Neuronal stem cell (in vitro differentiated cells): ENCODE measurements around the gene RNF121. TPM values are rescaled to one million over a fixed set of nuclear protein-coding genes. Genes with fewer than 3 reads are reported as not detected.
A peak's percentile ranks its signal among the peaks of the same experiment; 100 is the strongest.
"Not testable (repeated sequence)": the region's sequence is repeated elsewhere in the genome, so short reads cannot be mapped to it uniquely, and the experiment has no call there.

Experiments used
- DNase-seq: peaks from one replicate; pipeline ENCODE4 v3.0.0-alpha.2; 2013; ENCODE audit warnings: low spot score
- H2AFZ ChIP-seq: one replicate; pipeline ENCODE4 v1.6.1; 2013; ENCODE audit warnings: mild to moderate bottlenecking, low read length, inconsistent platforms
- H2AK5ac ChIP-seq: 2 replicates; pipeline ENCODE4 v1.6.1; 2013; ENCODE audit warnings: low read depth, mild to moderate bottlenecking, inconsistent platforms, low read length, moderate library complexity, mixed read lengths
- H2BK120ac ChIP-seq: 2 replicates; pipeline ENCODE4 v1.6.1; 2013; ENCODE audit warnings: low read depth, mild to moderate bottlenecking, inconsistent platforms, low read length, moderate library complexity, mixed read lengths
- H2BK12ac ChIP-seq: one replicate; pipeline ENCODE4 v1.6.1; 2013; ENCODE audit warnings: low read length, inconsistent platforms
- H2BK15ac ChIP-seq: 2 replicates; pipeline ENCODE4 v1.6.1; 2013; ENCODE audit warnings: mild to moderate bottlenecking, low read length, inconsistent platforms, mixed read lengths
- H2BK5ac ChIP-seq: one replicate; pipeline ENCODE4 v1.6.1; 2013; ENCODE audit warnings: inconsistent platforms, mild to moderate bottlenecking, low read length, moderate library complexity
- H3K14ac ChIP-seq: one replicate; pipeline ENCODE4 v1.6.1; 2013; ENCODE audit warnings: low read length, inconsistent platforms
- H3K18ac ChIP-seq: 2 replicates; pipeline ENCODE4 v1.6.1; 2013; ENCODE audit warnings: low read length, inconsistent platforms
- H3K23ac ChIP-seq: 2 replicates; pipeline ENCODE4 v1.6.1; 2013; ENCODE audit warnings: low read depth, mild to moderate bottlenecking, mixed read lengths, low read length, inconsistent platforms; ENCODE audit not compliant: poor library complexity
- H3K27ac ChIP-seq: replicated peaks from 3 replicates; pipeline ENCODE4 v1.5.1; 2013; ENCODE audit warnings: low read length, inconsistent platforms
- H3K27me3 ChIP-seq, 3 experiments: 2 replicates each; pipeline ENCODE4 v1.6.1; 2013; ENCODE audit warnings: low read length in 3 of 3, mild to moderate bottlenecking in 2 of 3, inconsistent platforms in 1 of 3, low read depth in 1 of 3, mixed read lengths in 1 of 3, moderate library complexity in 1 of 3; ENCODE audit not compliant: control insufficient read depth in 3 of 3, insufficient read depth in 3 of 3
- H3K36me3 ChIP-seq, 2 donors: replicated peaks in 1 of 2; 2 replicates each; pipeline ENCODE4 v1.6.1; 2013; ENCODE audit warnings: low read length in 2 of 2; ENCODE audit not compliant: control insufficient read depth in 2 of 2, insufficient read depth in 2 of 2
- H3K4ac ChIP-seq: 2 replicates; pipeline ENCODE4 v1.6.1; 2013; ENCODE audit warnings: inconsistent platforms, mild to moderate bottlenecking, low read length, moderate library complexity
- H3K4me1 ChIP-seq, 2 donors: 1 replicate in 1 of 2; 2 replicates in 1 of 2; pipeline ENCODE4 v1.6.1; 2013; ENCODE audit warnings: low read length in 2 of 2, low read depth in 1 of 2; ENCODE audit not compliant: control insufficient read depth in 2 of 2, insufficient read depth in 1 of 2
- H3K4me2 ChIP-seq: one replicate; pipeline ENCODE4 v1.6.1; 2013; ENCODE audit warnings: mild to moderate bottlenecking, low read length, inconsistent platforms; ENCODE audit not compliant: insufficient read depth, poor library complexity, severe bottlenecking
- H3K4me3 ChIP-seq, 2 donors: 2 replicates each; pipeline ENCODE4 v1.5.1; 2013; ENCODE audit warnings: low read length in 2 of 2, mild to moderate bottlenecking in 2 of 2, inconsistent platforms in 1 of 2, moderate library complexity in 1 of 2
- H3K79me1 ChIP-seq: one replicate; pipeline ENCODE4 v1.6.1; 2013; ENCODE audit warnings: low read depth, mild to moderate bottlenecking, inconsistent platforms, low read length, moderate library complexity
- H3K9ac ChIP-seq: one replicate; pipeline ENCODE4 v1.6.1; 2013; ENCODE audit warnings: mild to moderate bottlenecking, low read depth, low read length, inconsistent platforms; ENCODE audit not compliant: poor library complexity
- H3K9me3 ChIP-seq, 2 donors: replicated peaks in 1 of 2; 2 replicates each; pipeline versions ENCODE3 to v1.6.1; 2013; ENCODE audit warnings: low read length in 2 of 2, mild to moderate bottlenecking in 2 of 2, inconsistent platforms in 1 of 2, low read depth in 1 of 2, mixed read lengths in 1 of 2, moderate library complexity in 1 of 2; ENCODE audit not compliant: control insufficient read depth in 2 of 2, insufficient read depth in 1 of 2
- H4K8ac ChIP-seq: one replicate; pipeline ENCODE4 v1.6.1; 2013; ENCODE audit warnings: low read depth, mild to moderate bottlenecking, inconsistent platforms, low read length, moderate library complexity
- H4K91ac ChIP-seq: one replicate; pipeline ENCODE4 v1.6.1; 2013; ENCODE audit warnings: low read length, low read depth, mild to moderate bottlenecking, inconsistent platforms; ENCODE audit not compliant: poor library complexity
- WGBS, 2 donors: extraction: QIAGEN DNeasy Blood & Tissue Kit; methylation state at CpG; one replicate each; pipeline ENCODE4 v1.1.7; 2013; ENCODE audit warnings: missing lambda C conversion rate in 2 of 2, mixed read lengths in 1 of 2; ENCODE audit not compliant: insufficient read length in 2 of 2, insufficient replicate concordance in 1 of 2; ENCODE audit errors: extremely low coverage in 2 of 2; 5-methylcytosine and 5-hydroxymethylcytosine counted together
- polyA plus RNA-seq, 2 experiments: library from polyadenylated mRNA; stranded (reverse); fragments of 200-250 nt; gene quantifications; one replicate each; pipeline ENCODE4 v1.2.3, GENCODE V29; 2013

Gene RNF121
- 18.0 TPM for polyA plus RNA-seq (2013, experiment 1 of 2)
- 17.1 TPM for polyA plus RNA-seq (2013, experiment 2 of 2)

DNA sequence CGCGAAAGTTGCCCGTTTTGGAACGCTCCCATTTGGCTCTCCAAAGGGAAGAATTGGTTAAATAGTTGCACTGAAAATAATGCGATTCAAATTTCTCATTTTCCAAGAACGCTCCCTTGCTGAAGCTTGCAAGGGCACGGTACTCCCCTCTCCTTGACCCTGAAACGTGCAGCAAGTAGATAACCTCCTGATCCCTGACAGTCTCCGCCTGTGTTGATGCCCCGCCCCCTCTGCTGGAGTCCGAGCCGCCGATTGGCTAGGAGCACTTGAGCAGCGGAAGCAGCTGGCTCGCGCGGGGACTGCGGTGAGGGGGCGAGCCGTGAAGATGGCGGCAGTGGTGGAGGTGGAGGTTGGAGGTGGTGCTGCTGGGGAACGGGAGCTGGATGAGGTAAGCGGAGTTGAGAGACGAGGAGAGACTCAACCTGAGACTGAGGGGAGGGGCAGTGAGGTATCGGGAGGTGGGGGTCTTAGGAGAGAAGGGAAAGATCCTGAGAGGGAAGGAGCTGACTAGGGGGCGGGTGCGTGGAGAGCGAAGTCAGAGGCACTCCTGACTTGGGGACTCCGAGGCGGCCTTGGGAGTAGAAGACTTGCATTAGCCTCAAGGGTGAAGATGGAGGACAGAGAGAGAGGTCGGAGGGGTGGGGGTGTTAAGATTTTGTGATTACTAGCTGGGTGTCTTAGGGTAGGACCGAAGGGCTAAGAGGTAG lies at the start of gene RNF121:
Gene RNF121 (plus strand): TSS at position 310 of the 707 bp plus-strand sequence. CDS start 16 bp downstream, at position 326.
- peak within 1 kb of the TSS; percentile 95 for H3K9ac ChIP-seq
- no peak within 1 kb of the TSS for H4K91ac ChIP-seq
- peak within 1 kb of the TSS; percentile 81 for H3K4me2 ChIP-seq
- peak within 1 kb of the TSS; percentile 71 to 88 for H3K4me3 ChIP-seq
- H3K14ac ChIP-seq, result no peak within 1 kb of the TSS
- peak within 1 kb of the TSS; percentile 76 for H3K27ac ChIP-seq
- H3K27me3 ChIP-seq, result no peaks in the 10 kb centered on the region
- peak within 1 kb of the TSS; percentile 95 for H3K23ac ChIP-seq
- DNase-seq, result peak; percentile 95
- peaks cover 5 to 6% of the 10 kb centered on the region in 2 donors for H3K4me1 ChIP-seq
- H2AK5ac ChIP-seq, result no peak within 1 kb of the TSS
- no peak within 1 kb of the TSS for H2BK120ac ChIP-seq
- H2BK15ac ChIP-seq, result no peak within 1 kb of the TSS
- H4K8ac ChIP-seq, result peak within 1 kb of the TSS; percentile 73
- no CpG with 5 or more reads among the region's 32 CpGs for WGBS, 2 donors
- peak within 1 kb of the TSS; percentile 63 for H3K18ac ChIP-seq
- no peaks in the 10 kb centered on the region for H3K9me3 ChIP-seq
- H3K36me3 ChIP-seq, result peaks cover 2 to 18% of the 10 kb centered on the region in 2 donors
- no peak within 1 kb of the TSS for H2BK12ac ChIP-seq
- peak within 1 kb of the TSS; percentile 68 for H2BK5ac ChIP-seq
- H3K79me1 ChIP-seq, result peaks cover 7% of the 10 kb centered on the region
- no peak within 1 kb of the TSS for H3K4ac ChIP-seq
- H2AFZ ChIP-seq, result peak within 1 kb of the TSS; percentile 94

- H2BK15ac ChIP-seq, H3K4me2 ChIP-seq, H2BK12ac ChIP-seq, H3K14ac ChIP-seq, H3K36me3 ChIP-seq, H3K4me1 ChIP-seq, H3K23ac ChIP-seq, H3K4me3 ChIP-seq, H3K79me1 ChIP-seq, H3K4ac ChIP-seq, H4K8ac ChIP-seq, H2BK5ac ChIP-seq, H4K91ac ChIP-seq, H2AFZ ChIP-seq, H3K27me3 ChIP-seq, H2AK5ac ChIP-seq, H3K9ac ChIP-seq, H2BK120ac ChIP-seq, DNase-seq, H3K9me3 ChIP-seq, H3K27ac ChIP-seq, H3K18ac ChIP-seq: not testable (repeated sequence)
- WGBS, 2 donors, result no CpG with 5 or more reads among the region's 12 CpGs
These were observed 43.0 kb upstream of the RNF121 start for GRCh38 chr11:71885806-71886205.

- WGBS, 2 donors, result no CpG with 5 or more reads among the region's 14 CpGs
These were observed 40.4 kb upstream of the RNF121 start for GRCh38 chr11:71888335-71889010.

GRCh38 chr11:71889181-71889872 lies 39.5 kb upstream of the RNF121 start:
- not testable (repeated sequence) for H2BK12ac ChIP-seq, H3K36me3 ChIP-seq, H4K91ac ChIP-seq, H2AK5ac ChIP-seq, DNase-seq, H3K4ac ChIP-seq, H3K18ac ChIP-seq, H3K4me1 ChIP-seq, H2BK15ac ChIP-seq, H3K9ac ChIP-seq, H3K23ac ChIP-seq, H2BK5ac ChIP-seq, H4K8ac ChIP-seq, H3K4me3 ChIP-seq, H3K4me2 ChIP-seq, H3K9me3 ChIP-seq, H3K79me1 ChIP-seq, H2BK120ac ChIP-seq, H3K27me3 ChIP-seq, H2AFZ ChIP-seq, H3K14ac ChIP-seq, H3K27ac ChIP-seq
- WGBS, 2 donors, result no CpG with 5 or more reads among the region's 14 CpGs

More at GRCh38 chr11:71888335-71889010, 40.4 kb upstream of the RNF121 start:
- not testable (repeated sequence) for H3K4me3 ChIP-seq, H3K14ac ChIP-seq, H3K9me3 ChIP-seq, H2AK5ac ChIP-seq, H3K4me1 ChIP-seq, H3K36me3 ChIP-seq, H3K9ac ChIP-seq, H3K27me3 ChIP-seq, H2BK5ac ChIP-seq, H2BK15ac ChIP-seq, H3K23ac ChIP-seq, H3K79me1 ChIP-seq, H3K18ac ChIP-seq, H3K27ac ChIP-seq, DNase-seq, H4K91ac ChIP-seq, H2BK120ac ChIP-seq, H3K4ac ChIP-seq, H2BK12ac ChIP-seq, H3K4me2 ChIP-seq, H2AFZ ChIP-seq
- H4K8ac ChIP-seq, result peak overlapping the region; percentile 3
